ENCODE results near the gene P2RY2.

DNA sequence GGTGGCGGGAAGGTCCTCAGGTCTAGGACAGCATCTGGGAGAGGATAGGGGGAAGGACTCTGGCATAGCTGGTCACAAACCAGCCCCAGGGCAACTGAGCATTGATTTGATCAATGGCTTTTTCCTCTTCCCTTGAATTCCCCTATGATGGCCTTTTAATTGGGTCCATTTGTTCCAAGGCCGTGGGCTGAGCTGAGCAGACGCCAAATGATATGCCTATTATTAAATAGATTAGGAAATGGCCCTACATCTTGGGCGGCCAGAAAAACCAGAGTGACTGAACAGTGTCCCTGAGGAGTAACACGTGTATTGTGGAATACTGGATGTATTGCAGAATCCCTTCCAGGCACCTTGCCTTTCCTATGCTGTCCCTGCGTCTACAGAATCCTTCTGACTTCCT, 27.4 kb downstream of the P2RY2 start:
- TF ChIP-seq, protein P1, sequence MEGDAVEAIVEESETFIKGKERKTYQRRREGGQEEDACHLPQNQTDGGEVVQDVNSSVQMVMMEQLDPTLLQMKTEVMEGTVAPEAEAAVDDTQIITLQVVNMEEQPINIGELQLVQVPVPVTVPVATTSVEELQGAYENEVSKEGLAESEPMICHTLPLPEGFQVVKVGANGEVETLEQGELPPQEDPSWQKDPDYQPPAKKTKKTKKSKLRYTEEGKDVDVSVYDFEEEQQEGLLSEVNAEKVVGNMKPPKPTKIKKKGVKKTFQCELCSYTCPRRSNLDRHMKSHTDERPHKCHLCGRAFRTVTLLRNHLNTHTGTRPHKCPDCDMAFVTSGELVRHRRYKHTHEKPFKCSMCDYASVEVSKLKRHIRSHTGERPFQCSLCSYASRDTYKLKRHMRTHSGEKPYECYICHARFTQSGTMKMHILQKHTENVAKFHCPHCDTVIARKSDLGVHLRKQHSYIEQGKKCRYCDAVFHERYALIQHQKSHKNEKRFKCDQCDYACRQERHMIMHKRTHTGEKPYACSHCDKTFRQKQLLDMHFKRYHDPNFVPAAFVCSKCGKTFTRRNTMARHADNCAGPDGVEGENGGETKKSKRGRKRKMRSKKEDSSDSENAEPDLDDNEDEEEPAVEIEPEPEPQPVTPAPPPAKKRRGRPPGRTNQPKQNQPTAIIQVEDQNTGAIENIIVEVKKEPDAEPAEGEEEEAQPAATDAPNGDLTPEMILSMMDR (IDR thresholded peaks at IDR 0.05; ENCODE audit: low read depth, low read length), result no peak
- TF ChIP-seq EZH2phosphoT487 (IDR thresholded peaks at IDR 0.05; ENCODE audit: low read depth), result no peak
